ENCODE measurements around the gene SH2D4B.

GRCh38 chr10:80693565-80693964, 155.9 kb downstream of the SH2D4B start:
- TF ChIP-seq CTCF (IDR thresholded peaks at IDR 0.05) (no peak), POLR2A (IDR thresholded peaks at IDR 0.05) (no peak)

Measured in esophagus squamous epithelium (tissue), 4 donors.